HuH-7 (cell line): ENCODE results near the gene CMBL.

Source experiments
- DNase-seq: peaks from one replicate; pipeline ENCODE4 v3.0.0; 2011; ENCODE audit warnings: low spot score

Gene CMBL

GRCh38 chr5:10310066-10310779 lies 2.5 kb upstream of the CMBL start:
- DNase-seq = no peak

DNA sequence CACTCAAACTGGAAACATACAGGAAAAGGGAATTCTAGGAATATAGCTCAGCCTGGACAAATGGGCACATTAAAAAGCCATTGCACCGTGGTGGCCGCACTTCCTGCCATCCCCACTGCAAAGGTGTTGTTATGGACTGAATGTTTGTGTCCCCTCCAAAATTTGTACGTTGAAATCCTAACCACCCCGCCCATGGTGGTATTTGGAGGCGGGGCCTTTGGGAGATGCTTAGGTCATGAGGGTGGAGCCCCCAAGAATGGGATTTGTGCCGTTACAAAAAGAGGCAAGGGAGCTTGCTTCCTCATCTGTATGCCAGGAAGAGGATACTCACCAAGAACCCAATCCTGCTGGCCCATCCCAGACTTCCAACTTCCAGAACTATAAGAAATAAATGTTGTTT lies 1.1 kb upstream of the CMBL start:
- DNase-seq = no peak

- no peak for DNase-seq
These were observed 896 bp downstream of the CMBL start for GRCh38 chr5:10306806-10307205.

- DNase-seq = no peak
These were observed 1.6 kb downstream of the CMBL start for GRCh38 chr5:10306114-10306513.

DNA sequence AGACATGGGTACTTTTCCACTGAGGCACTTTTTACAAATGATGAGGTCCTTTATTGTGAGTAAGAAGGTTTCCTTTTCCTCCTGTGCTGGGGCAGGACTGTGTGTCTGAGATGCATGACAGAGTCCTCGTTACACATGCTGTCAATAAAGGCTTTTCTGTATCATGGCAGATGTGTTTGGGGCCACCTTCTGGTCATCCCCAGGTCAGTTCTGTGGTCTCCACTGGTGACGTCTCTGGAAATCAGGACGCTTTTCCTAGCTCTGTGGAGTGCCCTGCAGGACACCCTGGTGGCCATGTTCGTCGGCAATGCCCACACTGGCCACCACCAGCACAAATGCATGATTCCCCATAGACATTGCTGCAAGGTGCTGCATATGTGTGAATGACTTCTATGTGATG lies 2.8 kb downstream of the CMBL start:
- DNase-seq = no peak

DNA sequence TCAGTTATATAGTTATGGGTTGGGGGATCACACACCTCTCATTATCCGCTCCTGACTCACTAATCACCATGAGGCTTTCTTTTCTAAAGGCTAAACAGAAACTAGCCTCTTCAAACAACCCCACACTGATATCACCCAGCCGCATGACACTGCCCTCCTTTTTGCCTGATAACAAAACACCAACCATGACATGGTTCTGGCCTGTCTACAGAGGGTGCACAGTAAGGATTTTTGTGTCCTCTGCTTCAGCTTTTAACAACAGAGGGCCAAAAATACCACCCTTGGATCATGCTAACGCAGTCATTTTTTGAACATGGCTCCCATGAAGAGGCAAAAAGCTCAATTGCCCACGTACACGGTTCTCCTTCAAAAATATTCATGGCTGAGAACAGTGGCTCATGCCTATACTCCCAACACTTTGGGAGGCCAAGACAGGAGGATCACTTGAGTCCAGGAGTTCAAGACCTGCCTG lies 4.0 kb downstream of the CMBL start:
- DNase-seq = no peak

DNA sequence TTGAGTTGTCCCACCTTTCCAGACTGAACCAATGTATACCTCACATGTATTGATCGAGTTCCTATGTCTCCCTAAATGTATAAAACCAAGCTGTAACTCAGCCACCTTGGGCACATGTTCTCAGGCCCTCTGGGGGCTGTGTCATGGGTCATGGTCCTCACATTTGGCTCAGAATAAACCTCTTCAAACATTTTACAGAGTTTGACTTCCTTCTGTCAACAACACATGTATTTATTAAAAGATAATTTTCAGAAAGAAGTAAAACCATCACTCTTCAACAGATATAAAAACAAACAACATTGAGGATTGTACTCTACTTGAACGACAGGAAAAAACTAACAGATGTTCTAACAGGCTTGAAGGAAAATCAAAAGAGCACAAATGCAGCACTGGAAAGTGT lies 4.5 kb downstream of the CMBL start:
- DNase-seq = no peak

GRCh38 chr5:10301842-10302610 lies 5.7 kb downstream of the CMBL start:
- no peak for DNase-seq

DNA sequence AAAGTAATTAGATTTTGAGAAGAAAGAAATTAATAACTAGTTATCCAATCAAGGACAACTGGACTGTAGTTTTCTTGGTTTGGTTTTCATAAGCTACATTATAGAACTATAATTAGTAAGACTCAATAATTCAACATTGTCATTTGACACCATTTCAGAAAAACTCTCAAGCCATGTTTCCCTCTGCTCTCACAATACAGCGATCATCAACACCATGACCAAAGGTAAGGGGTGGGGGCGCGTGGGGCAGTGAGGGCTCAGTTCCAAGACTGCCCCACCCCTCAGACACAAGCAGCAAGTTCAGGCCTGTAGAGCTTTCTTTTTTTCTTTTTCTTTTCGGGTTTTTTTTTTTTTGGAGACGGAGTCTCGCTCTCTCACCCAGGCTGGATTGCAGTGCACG lies 6.4 kb downstream of the CMBL start:
- no peak for DNase-seq

GRCh38 chr5:10300246-10300645 lies 7.5 kb downstream of the CMBL start:
- DNase-seq = no peak

GRCh38 chr5:10297646-10298204 lies 10.0 kb downstream of the CMBL start:
- no peak for DNase-seq

DNA sequence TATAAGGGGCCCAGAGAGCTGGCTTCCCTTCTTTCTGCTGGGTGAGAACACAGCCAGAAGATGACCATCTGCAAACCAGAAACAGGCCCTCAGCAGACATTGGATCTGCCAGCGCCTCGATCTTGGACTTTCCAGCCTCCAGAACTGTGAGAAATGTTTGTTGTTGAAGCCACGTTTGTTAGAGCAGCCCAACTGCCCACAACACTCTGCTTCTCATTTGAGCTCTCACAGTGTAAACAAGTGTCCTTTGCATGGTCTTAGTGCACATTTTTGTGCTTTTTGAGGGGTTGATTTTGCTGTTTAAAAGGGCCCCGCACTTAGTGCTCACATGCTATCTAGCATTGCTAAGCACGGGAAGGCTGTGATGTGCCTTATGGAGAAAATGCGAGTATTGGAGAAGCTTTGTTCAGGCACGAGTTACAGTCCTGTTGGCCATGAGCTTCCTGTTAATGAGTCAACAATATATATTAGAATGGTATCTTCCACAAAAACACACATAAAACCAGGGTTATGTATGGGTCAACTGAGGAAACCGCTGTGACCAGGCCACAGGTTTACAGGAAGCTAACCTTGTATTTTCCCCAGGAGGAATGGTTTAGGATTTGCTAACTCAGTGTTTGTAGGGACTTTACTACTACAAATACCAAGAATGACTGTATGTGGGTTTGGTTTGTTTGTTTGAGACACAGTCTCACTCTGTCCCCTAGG lies 11.9 kb downstream of the CMBL start:
- DNase-seq = no peak

DNA sequence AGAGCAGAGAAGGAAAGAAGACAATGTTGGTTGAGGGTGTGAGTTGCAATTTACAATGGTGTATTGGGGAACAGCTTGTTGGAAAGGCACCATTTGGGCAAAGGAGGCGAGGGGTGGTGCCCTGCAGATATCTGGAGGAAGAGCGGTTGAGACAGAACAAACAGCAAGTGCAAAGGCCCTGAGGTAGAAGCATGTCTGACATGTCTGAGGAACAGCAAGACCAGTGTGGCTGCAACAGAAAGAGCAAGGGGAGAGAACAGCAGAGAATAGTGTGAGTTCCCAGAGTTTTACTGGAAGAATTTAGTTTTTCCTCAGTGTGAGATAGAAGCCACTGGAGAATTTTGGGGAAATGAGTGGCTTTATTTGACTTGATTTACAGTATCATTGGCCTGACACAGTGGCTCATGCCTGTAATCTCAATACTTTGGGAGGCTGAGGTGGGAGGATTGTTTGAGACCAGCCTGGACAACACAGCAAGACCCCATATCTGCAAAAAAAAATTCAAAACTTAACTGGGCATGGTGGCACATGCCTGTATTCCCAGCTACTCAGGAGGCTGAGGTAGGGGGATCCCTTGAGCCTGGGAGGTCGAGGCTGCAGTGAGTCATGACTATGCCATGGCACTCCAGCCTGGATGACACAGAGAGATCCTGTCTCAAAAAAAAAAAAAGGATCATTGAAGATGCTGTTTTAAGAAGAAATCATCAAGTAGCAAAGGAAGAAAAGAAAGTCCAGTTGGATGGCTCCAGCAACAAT lies 13.6 kb downstream of the CMBL start:
- no peak for DNase-seq

GRCh38 chr5:10291692-10292339 lies 15.9 kb downstream of the CMBL start:
- DNase-seq = no peak

GRCh38 chr5:10290438-10290837 lies 17.3 kb downstream of the CMBL start:
- DNase-seq = no peak

DNA sequence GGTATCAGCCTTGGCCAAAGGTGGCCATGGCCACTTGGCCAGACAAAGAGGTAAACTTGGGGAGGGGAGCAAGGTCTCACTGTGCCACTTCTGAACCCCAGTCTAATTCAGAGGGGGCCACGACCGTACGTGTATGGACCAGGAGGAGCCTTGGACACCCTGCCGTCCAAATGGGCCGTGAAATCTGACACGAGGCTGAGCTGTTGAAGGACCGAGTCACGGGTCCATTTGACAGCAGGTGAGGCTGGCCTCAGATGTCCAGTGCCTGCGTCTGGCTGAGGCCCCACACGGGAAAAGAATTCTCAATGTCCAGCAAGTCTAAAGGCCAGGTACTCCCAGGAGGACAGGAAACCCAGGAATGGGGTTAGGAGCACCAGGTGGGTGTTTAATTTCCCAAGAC lies 17.7 kb downstream of the CMBL start:
- DNase-seq = no peak

GRCh38 chr5:10289353-10289752 lies 18.3 kb downstream of the CMBL start:
- no peak for DNase-seq

DNA sequence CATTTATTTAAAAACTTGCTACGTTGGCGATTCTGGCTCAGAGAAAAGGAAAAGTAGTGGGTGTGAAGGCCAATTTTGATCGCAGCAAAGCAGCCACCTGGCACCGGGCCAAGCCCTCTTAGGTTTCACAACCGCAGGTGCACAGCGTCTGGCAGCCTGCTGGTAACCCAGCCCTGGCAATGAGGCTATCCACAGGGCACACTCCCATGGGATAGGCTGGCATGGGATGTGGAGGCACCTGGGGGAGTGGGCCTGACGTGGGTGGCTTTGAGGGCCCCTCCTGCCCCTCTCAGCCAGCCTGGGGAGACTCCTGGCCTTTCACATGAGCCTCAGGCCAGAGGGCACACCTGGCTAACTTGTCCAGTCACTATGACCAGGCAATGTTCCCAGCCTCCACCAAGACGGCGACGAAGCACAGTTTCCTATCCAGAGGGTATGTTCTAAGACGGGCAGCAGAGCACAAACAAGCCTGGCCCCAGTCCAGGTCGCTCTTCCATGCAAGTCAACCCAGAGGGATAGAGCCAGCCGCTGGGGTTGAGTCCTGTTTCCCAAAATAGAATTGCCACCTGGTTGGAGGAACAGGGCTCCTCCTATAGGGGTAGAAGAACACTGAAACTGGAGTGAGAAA lies 19.0 kb downstream of the CMBL start:
- no peak for DNase-seq

DNA sequence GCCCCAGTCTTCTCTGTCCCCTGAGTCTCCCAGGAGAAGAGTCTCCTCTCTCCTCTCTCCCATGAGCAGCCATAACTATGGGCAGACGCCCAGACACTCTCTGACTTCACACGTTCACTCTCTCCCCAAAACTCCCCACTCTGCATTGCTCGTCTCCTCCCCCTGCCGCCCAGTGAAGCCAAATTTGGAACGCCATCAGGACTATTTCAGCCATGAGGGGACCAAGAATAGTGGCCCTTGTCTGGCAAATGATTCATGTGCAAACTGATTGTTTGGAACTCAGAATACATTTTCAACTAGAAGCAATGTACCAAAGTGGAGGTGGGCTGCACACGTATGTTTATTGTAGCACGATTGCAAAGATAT lies 20.9 kb downstream of the CMBL start:
- DNase-seq = no peak

DNA sequence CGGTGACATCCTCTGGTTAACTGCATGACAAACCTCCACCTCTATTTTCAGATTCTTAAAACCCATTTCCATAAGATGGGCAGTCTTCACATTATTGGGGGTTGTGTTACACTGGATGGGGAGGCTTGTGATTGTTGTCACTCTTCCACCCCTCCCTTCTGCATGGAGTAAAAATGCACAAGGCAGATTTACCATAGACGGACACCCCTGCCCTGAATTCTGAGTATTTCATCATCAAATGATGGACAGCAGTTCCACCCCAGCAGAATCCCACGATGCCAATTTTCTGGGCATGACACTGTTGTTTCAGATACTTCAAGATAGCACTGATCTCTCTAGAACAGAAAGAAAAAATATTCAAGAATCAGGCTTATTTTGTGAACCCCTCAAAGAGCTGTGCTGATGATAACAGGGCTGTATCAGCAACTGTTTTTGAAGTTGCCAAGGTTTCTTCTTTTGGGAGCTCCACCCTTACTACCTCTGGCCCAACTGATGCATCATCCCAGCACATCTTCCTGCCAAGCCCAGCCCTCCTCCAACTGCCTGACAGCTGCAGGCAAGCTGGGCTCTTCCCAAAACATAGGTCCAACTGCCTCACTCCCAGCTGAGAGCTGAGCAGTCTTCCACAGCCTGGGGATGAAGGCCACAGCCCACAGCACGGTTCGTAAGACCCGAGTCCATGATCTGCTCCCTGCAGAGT lies 21.4 kb downstream of the CMBL start:
- no peak for DNase-seq
